Endometrial microvascular endothelial cells (primary cell): Measurements from ENCODE around the gene PDSS1. TPM values are rescaled to one million over a fixed set of nuclear protein-coding genes. Genes with fewer than 3 reads are reported as not detected.
"Not testable (repeated sequence)": the region's sequence is repeated elsewhere in the genome, so short reads cannot be mapped to it uniquely, and the experiment has no call there.

Experiments
- in situ Hi-C: cut with HindIII; loops from 2 replicates; pipeline ENCODE4 v1.10.0; 2017; ENCODE audit warnings: low sequenced_read_pairs, low pct_unique_long_range_greater_than_20kb; ENCODE audit errors: inconsistent ontology term
- total RNA-seq: library from RNA; depleted of rRNA; stranded (reverse); fragments of >200 nt; gene quantifications from one replicate; pipeline ENCODE4 v1.2.3, GENCODE V29; 2015; ENCODE audit errors: inconsistent ontology term

Gene PDSS1
- total RNA-seq, 1 donor from 2014 or later, result 15.2 TPM

- in situ Hi-C loops, result no loop called here
Observed at GRCh38 chr10:26780793-26781601, 83.5 kb downstream of the PDSS1 start.

- in situ Hi-C loops, result no loop called here
Observed at GRCh38 chr10:26781797-26782196, 84.3 kb downstream of the PDSS1 start.

- in situ Hi-C loops, result no loop called here
Observed at GRCh38 chr10:26787362-26787761, 89.9 kb downstream of the PDSS1 start.

GRCh38 chr10:26789779-26790178 lies 92.3 kb downstream of the PDSS1 start:
- in situ Hi-C loops, result not testable (repeated sequence)

GRCh38 chr10:26790221-26790995 lies 92.9 kb downstream of the PDSS1 start:
- in situ Hi-C loops, result no loop called here

GRCh38 chr10:26792758-26793495 lies 95.4 kb downstream of the PDSS1 start:
- in situ Hi-C loops, result no loop called here

Other genes with a start within 250 kb of the PDSS1 start
- gene ABI1, start 163.3 kb downstream of the PDSS1 start, total RNA-seq, result 43.7 TPM